HG02571 (cell line): ENCODE data around the gene UAP1.

ENCODE experiments used
- ATAC-seq: cut with Tn5 transposase; IDR thresholded peaks from one replicate; pipeline ENCODE4 v1.9.1; 2021; ENCODE audit warnings: mild to moderate bottlenecking, moderate library complexity; ENCODE audit not compliant: unreplicated experiment

The UAP1 gene

GRCh38 chr1:162612606-162613400 is 51.3 kb downstream of the UAP1 start:
- no peak for ATAC-seq

- no peak for ATAC-seq
Measured at GRCh38 chr1:162616848-162617247, 55.3 kb downstream of the UAP1 start.

- ATAC-seq: no peak
Measured at GRCh38 chr1:162617513-162617912, 56.0 kb downstream of the UAP1 start.

- ATAC-seq: no peak
Measured at GRCh38 chr1:162619076-162619475, 57.6 kb downstream of the UAP1 start.

GRCh38 chr1:162621256-162621655 is 59.7 kb downstream of the UAP1 start:
- ATAC-seq: no peak

- ATAC-seq: no peak
Measured at GRCh38 chr1:162625679-162626078, 64.2 kb downstream of the UAP1 start.

- no peak for ATAC-seq
Measured at GRCh38 chr1:162626094-162626493, 64.6 kb downstream of the UAP1 start.

GRCh38 chr1:162626761-162627160 is 65.2 kb downstream of the UAP1 start:
- no peak for ATAC-seq

GRCh38 chr1:162627662-162628296 is 66.3 kb downstream of the UAP1 start:
- ATAC-seq: no peak

- ATAC-seq: no peak
Measured at GRCh38 chr1:162629077-162629627, 67.6 kb downstream of the UAP1 start.

GRCh38 chr1:162629651-162630050 is 68.1 kb downstream of the UAP1 start:
- no peak for ATAC-seq

- ATAC-seq: no peak
Measured at GRCh38 chr1:162631546-162632191, 70.1 kb downstream of the UAP1 start.

- ATAC-seq: no peak
Measured at GRCh38 chr1:162632217-162632666, 70.7 kb downstream of the UAP1 start, which contains the start of gene DDR2. Gene DDR2 (plus strand): TSS chr1:162632464. CDS start chr1:162719064, 86,600 bp downstream.

- ATAC-seq: no peak
Measured at GRCh38 chr1:162632698-162633080, 71.2 kb downstream of the UAP1 start.

GRCh38 chr1:162633081-162633762 is 71.7 kb downstream of the UAP1 start:
- ATAC-seq: peak; percentile 60

GRCh38 chr1:162635418-162635817 is 73.9 kb downstream of the UAP1 start:
- ATAC-seq: no peak

GRCh38 chr1:162639718-162640117 is 78.2 kb downstream of the UAP1 start:
- no peak for ATAC-seq

- ATAC-seq: no peak
Measured at GRCh38 chr1:162641114-162641513, 79.6 kb downstream of the UAP1 start.

- no peak for ATAC-seq
Measured at GRCh38 chr1:162644986-162645314, 83.4 kb downstream of the UAP1 start.

GRCh38 chr1:162645666-162646065 is 84.1 kb downstream of the UAP1 start:
- ATAC-seq: no peak

- ATAC-seq: no peak
Measured at GRCh38 chr1:162649583-162649982, 88.1 kb downstream of the UAP1 start.
